ENCODE results near the gene RNF13.

DNA sequence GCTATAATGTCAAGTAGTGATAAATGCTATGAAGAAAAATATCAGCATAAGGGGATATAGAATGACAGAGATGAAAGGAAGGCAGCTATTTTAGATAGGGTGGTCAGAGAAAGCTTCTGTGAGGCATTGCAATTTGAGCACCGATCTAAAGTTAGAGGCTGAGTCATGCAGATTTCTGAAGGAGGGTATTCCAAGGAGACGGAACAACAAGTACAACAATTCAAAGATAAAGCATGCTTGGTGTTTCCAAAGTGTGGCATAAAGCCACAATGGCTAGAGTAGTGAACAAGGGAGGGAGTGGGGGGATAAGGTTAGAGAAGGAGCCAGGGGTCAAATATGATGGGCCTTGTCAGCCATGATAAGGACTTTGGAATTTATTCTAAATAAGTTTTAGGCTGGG lies 85.8 kb downstream of the RNF13 start:
- no peak for TF ChIP-seq FOS (IDR thresholded peaks at IDR 0.05; ENCODE audit: borderline replicate concordance, insufficient read depth, low read length)
- TF ChIP-seq, protein P1, sequence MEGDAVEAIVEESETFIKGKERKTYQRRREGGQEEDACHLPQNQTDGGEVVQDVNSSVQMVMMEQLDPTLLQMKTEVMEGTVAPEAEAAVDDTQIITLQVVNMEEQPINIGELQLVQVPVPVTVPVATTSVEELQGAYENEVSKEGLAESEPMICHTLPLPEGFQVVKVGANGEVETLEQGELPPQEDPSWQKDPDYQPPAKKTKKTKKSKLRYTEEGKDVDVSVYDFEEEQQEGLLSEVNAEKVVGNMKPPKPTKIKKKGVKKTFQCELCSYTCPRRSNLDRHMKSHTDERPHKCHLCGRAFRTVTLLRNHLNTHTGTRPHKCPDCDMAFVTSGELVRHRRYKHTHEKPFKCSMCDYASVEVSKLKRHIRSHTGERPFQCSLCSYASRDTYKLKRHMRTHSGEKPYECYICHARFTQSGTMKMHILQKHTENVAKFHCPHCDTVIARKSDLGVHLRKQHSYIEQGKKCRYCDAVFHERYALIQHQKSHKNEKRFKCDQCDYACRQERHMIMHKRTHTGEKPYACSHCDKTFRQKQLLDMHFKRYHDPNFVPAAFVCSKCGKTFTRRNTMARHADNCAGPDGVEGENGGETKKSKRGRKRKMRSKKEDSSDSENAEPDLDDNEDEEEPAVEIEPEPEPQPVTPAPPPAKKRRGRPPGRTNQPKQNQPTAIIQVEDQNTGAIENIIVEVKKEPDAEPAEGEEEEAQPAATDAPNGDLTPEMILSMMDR (IDR thresholded peaks at IDR 0.05; ENCODE audit: extremely low read depth in 1 of 2, insufficient read depth in 1 of 2, low read depth in 1 of 2, low read length in 2 of 2): no peak
- TF ChIP-seq POLR2AphosphoS5 (IDR thresholded peaks at IDR 0.05; ENCODE audit: insufficient read depth, low read depth, low read length): no peak

Measured in endothelial cell of umbilical vein (primary cell).